SK-N-MC (cell line): ENCODE measurements around the gene BMP8B.
"Not testable (repeated sequence)": the region's sequence is repeated elsewhere in the genome, so short reads cannot be mapped to it uniquely, and the experiment has no call there.

Experiments used
- EZH2 ChIP-seq: fragments of 200-600 bp; sonication (generic); IDR thresholded peaks from one replicate; pipeline ENCODE4 v1.6.1; 2017; ENCODE audit warnings: antibody characterized with exemption
- FOXP2 ChIP-seq: optimal IDR thresholded peaks from 2 replicates; pipeline ENCODE3; 2011; ENCODE audit warnings: mild to moderate bottlenecking, moderate library complexity; ENCODE audit not compliant: insufficient read depth; ENCODE audit errors: extremely low read length, control extremely low read depth
- POLR2AphosphoS5 ChIP-seq: IDR thresholded peaks from 2 replicates; pipeline ENCODE4 v1.6.1; 2012; ENCODE audit warnings: mild to moderate bottlenecking, low read depth, low read length, borderline replicate concordance

DNA sequence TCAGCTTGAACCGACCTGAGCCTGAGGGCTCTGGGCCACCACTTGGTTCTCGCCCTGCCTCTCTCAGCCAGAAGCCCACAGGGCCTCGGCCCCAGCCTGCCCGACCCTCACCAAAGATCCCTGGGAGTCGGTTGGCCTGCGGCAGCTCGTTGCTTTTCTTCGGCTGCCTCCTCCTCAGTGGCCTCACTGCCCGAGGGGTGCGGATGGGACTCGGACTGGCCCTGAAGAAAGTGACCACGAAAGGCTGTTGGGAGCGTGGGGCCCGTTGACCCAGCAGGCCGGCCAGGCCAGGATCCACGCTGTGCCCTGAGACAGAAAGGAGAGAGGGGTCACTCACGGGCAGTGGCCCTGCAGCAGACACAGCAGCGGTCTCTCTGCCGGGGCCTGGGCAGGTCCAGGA is 24.2 kb downstream of the BMP8B start:
- TF ChIP-seq EZH2, POLR2AphosphoS5, FOXP2: not testable (repeated sequence)
